GM21737 (cell line): Measurements from ENCODE around the gene OSBPL2.
A peak's percentile ranks its signal among the peaks of the same experiment; 100 is the strongest.

Experiments
- ATAC-seq: cut with Tn5 transposase; IDR thresholded peaks from one replicate; pipeline ENCODE4 v1.9.1; 2021; ENCODE audit warnings: mild to moderate bottlenecking, moderate library complexity; ENCODE audit not compliant: unreplicated experiment

OSBPL2 gene

DNA sequence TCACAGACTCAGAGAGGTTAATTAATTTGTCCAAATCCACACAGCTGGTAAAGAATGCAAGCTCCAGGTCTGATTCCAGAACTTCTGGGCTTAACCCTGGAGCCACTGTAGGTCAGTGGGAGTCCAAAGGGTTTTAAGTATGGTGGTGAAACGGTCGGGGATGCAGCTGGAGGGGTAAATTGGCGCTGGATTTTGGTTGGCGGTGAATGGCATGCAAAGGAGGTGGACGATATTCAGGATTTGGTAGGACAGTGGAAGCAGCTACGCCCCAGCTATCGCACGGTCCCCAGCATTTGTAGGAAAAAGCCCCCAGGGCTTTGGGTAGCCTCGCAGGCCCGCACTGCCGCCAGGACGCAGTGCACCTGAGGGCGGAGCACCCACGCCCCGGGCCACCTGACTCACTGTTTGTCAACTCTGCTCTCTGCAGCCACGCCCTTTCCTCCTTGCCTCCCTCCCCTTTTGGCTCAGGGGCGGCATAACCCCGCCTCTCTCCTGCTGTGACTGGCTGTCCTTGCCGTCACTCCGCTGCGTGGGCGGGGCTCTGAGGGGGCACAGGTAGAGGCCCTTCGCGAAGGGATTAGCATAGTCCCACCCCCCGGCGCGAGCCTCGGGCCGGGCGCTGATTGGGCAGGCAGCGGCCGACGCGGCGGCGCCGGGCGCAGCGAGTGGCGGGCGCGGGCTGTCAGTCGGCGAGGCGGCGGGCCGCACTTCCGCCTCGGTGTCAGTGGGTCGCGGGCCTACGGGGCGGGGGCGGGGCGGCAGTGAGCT lies at the start of gene OSBPL2:
Gene OSBPL2 (plus strand): TSS at position 721 of the 768 bp plus-strand sequence. CDS start 17,664 bp downstream, outside the sequence.
- peak; percentile 96 for ATAC-seq

DNA sequence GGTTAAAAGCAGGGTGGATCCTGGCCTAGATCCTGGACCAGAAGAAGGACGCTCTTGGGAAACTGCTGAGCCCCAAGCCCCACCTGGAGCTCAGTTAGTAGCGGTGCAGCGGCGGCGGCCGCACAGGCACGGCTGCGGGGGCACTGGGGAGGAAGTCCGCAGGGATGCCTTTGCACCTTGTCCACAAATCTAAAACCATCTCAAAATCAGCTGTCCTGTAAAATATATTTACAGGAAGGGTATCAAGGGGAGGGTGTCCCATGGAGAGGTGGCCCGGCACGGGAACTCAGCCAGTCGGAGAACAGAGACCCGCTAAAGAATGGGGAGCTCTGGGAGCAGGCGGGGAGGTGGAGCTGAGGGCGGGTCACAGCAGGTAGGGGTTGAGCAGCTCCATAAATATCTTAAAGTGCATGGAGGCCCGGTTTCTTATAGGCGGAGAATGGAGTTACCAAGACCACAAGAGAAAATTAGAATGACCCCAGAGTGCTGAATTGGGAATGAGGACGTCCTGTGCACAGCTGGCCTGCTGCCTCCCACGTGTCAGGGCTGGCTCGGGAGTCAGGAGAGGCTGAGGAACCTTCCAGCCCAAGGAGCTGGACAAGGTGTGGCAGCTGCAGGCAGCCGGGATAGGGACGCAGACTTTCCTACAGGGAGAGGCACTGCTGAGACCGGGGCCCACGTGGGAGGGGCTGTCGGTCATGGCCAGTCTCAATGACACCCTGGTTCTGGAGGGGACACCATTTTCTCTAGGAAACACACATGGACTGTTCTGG lies 47.5 kb upstream of the OSBPL2 start:
- ATAC-seq: no peak

DNA sequence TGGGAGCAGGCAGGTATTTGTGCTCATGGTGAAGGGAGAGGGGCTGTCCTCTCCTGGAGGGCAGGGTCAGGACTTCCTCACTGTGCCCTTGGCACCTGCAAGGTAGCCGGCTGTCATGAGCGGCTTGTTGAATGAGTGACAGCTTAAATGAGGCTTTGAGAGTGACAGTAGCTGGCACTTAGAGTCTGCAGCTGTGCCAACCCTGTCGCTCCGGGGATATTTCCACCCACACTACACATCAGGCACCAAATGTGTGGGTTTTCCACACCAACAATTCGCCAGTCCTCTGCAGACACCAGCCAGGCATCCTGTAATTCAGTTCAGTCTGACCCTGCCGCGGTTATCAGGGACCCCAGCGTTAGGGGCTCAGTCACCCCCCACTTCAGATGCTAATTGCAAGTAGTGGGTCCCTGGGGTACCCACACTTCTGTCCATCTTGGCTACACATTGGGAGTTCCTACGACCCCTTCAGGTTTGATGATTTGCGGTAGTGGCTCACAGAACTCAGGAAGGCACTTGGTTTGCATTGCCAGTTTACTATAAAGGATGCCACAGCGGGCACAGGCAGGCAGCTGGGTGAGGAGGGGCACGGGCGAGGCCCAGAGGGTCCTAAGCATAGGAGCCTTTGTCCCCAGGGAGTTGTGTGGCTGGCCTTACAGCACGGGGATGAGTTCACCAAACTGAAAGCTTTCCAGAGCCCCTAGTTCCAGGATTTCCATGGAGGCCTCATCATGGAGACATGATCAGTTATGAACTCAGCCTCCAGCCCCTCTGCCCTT lies 46.4 kb upstream of the OSBPL2 start:
- no peak for ATAC-seq

DNA sequence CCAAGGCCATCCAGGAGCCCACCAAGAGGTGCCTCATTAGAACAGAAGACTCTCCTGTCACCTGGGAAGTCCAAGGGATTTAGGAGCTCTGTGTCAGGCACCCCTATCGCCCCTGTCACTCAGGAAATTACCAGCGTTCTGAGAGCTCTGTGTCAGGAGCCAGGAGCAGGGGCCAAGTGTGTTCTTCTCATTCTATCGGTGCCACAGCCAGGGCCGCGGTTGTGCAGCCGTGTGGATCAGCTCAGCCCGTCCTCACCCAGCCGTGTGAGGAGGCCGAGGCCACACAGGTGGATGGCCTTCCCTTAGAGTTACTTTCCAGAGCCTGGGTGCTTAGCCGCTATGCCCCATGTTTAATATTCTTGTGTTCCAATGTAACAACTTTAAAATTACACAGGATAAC lies 45.7 kb upstream of the OSBPL2 start:
- no peak for ATAC-seq

DNA sequence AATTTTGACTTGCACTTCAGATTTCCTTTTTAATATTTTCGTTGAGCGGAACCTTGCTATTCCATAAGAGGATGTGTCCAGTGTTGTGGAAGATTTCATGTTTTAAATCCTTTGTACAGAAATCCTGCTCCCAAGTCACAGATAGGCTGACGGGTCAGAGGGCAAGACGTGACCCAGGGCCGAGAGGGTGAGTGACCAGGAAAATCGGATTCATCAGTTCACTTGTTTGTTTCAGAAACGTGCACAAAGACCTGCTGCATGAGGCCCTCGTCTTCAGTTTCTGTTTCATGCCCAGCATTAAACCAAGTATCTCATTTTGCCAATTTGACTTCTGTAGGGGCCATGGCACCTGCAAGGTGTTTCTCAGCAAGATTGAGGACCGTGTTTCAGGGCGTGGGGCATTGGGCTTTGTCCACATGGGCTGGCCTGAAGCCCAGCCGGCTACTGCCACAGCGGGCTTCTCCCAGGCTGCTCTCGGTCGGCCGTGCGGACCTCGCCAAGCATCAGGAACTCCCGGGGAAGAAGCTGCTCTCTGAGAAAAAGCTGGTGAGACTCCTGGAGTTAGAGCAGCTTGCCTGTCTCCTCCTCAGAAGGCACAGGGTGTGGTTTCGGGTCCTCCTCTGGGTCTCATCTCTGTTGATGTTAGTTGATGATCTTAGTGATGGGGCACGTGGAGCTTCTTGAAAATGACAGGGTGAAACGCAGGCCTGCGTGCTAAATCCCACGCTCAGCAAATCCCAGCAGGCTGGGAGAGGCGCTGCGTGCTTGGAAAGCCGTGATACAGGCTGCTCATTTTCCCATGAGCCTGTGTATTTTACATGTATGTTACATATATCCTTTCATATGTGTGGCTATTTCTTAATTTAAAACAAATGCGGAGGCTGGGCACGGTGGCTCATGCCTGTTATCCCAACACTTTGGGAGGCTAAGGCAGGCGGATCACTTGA lies 45.0 kb upstream of the OSBPL2 start:
- ATAC-seq: no peak

DNA sequence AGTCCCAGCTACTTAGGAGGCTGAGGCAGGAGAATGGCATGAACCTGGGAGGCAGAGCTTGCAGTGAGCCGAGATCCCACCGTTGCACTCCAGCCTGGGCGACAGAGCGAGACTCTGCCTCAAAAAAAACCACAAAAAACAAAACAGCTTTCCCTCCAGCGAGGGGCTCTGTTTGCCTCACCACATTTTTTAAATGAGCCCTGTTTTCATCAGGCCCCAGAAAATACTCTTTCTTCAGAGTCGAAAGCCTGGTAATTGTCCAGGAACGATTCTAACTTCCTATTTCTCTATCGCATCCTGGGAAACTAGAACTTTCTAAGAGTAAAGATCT lies 43.3 kb upstream of the OSBPL2 start:
- no peak for ATAC-seq

DNA sequence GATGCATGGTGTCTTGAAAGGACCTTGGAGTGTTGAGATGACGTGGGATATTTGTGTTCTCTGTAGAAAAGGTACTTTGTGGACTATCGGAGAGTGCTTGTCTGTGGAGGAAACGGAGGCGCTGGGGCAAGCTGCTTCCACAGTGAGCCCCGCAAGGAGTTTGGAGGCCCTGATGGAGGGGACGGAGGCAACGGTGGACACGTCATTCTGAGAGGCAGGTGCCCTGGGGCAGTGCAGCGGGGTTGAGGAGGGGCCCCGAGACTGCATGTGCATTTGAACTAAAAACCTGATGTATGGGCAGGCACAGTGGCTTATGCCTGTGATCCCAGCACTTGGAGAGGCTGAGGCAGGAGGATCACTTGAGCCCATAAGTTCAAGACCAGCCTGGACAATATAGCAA lies 42.6 kb upstream of the OSBPL2 start:
- ATAC-seq: no peak

DNA sequence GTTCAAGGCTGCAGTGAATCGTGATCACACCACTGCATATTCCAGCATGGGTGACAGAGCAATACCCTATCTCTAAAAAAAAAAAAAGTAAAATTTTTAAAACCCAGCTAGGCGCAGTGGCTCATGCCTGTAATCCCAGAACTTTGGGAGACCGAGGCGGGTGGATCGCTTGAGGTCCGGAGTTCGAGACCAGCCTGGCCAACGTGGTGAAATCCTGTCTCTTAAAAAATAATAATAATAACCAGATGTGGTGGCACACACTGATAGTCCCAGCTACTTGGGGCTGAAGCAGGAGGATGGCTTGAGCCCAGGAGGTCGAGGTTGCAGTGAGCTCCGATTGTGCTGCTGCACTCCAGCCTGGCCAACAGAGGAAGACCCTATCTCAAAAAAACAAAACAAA lies 42.0 kb upstream of the OSBPL2 start:
- no peak for ATAC-seq

DNA sequence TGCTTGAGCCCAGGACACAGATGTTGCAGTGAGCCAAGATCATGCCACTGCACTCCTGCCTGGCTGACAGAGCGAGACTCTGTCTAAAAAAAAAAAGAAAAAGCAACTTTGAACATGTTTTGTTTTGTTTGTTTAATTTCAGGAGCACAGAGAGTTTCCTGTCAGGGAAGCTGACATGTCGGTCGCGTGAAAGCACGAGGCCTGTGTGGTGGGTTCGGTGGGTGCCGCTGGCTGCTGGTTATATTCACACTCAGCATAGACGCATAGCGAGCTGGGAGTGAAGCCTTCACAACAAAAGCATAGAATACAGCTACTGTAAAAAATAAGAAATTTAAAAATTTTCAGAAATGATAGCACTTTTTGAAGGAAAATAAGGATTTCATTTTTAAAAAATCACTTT lies 41.0 kb upstream of the OSBPL2 start:
- ATAC-seq: no peak

DNA sequence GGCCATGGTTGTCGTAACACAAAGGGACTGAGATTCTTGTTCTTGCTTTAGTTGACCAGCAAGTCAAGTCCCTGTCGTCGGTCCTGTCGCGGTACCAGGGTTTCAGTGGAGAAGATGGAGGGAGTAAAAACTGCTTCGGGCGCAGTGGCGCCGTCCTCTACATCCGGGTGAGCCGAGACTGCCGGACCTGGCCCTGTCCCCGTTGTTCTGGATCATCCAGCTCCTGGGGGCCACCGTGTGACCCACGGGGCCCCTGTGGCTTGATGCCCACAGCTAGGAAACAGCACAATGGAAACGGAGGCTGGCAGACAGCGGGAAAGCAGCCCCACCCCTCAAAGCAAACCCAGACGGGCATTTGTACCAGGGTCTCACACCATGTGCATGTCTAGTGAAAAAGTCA lies 40.5 kb upstream of the OSBPL2 start:
- ATAC-seq: no peak

DNA sequence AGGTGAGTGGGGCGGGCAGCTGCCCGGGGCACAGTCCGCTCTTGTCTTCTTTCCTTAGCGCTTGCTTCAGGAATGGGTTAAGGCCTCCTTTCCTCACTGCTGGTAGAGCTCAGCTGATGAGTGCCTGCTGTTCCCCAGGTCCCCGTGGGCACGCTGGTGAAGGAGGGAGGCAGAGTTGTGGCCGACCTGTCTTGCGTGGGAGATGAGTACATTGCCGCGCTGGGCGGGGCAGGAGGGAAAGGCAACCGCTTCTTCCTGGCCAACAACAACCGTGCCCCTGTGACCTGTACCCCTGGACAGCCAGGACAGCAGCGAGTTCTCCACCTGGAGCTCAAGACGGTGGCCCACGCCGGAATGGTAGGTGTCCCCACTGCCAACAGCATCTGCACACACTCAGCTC lies 39.8 kb upstream of the OSBPL2 start:
- ATAC-seq: no peak

DNA sequence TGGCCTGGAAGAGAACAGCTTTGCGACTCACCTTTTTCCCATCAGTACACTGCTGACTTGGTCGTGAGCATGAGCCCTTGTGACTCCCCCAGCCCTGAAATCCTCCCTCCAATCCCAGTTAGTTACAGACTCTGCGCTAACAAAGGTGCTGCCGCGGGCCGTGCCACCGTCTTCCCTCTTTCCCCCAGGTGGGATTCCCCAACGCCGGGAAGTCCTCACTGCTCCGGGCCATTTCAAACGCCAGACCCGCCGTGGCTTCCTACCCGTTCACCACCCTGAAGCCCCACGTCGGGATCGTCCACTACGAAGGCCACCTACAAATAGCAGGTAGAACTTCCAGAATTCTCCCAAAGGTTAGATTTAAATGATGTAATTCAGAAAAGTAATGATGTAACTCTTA lies 39.4 kb upstream of the OSBPL2 start:
- no peak for ATAC-seq

DNA sequence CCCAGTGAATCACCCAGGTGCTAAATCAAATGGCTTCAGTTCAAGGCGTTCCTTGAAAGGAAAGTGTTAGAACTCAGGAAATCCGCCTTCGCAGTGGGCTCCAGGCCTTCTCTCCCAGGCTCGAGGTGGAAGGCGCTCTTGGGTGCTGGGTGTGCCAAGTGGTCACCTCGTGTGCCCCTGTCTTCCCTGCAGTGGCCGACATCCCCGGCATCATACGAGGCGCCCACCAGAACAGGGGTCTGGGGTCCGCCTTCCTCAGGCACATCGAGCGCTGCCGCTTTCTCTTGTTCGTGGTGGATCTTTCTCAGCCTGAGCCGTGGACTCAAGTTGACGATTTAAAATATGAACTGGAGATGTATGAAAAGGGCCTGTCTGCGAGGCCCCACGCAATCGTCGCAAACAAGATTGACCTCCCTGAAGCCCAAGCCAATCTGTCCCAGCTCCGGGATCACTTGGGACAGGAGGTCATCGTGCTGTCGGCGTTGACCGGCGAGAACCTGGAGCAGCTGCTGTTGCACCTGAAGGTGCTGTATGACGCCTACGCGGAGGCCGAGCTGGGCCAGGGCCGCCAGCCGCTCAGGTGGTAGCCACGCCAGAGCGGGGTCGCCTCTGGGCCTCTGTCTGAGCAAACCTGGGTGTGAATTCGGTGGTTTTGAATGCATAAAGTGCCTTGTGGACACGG lies 37.7 kb upstream of the OSBPL2 start:
- ATAC-seq: no peak

DNA sequence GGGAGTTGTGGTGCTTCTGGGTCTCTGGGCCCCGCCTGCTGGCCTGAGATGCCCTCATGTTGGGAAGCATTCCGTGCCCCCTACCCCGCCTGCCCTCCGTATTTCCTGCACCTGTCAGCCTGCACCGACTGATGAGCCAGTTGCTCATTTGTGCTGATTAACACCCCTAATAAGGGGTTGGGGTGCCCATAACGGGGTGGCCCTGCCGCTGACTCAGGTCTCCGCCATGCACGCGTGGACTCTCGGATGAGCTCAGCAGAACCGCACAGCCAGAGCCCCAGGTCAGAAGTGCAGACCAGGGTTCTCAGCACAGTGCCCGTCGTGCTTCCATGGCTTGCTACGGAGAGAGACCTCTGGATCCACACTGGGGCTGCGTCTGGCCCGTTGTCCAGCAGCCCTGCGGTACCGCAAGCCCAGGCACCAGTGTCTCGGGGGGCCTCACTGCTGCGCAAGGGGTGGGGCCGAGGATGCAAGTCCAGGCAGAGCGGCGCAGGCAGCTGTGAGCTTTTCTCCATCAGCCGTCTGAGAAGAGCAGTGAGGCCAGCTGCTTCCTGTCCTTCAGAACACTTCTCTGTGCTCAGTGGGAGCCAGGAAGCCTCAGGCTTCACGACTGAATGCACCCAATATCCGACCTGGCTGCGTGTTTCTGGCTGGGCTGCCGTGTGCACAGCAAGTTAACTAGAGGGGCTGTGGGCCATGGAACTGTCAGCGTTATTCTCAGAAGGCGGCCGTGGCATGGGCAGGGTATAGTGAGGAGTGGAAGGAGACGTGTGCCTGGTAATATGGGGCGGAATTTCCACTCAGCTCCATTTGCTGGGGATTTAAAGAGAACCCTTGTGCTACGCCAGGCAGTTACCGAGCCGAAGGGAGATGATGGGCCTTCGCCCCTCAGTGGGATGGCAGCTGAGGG lies 36.9 kb upstream of the OSBPL2 start:
- peak; percentile 66 for ATAC-seq

DNA sequence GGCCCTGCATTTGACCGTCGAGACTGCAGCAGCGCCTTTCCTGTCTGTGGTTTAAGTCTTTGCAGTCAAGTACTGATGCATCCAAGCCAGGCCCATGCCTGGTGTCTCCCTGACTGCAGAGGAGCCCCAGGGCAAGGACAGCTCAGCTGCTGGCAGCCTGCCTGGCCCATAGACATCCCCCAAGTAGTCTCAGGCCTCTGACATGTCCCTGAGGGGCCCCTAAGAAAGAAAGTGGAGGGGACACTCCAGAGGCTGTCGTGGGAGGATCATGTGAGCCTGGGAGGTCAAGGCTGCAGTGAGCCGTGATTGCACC lies 36.3 kb upstream of the OSBPL2 start:
- ATAC-seq: no peak

DNA sequence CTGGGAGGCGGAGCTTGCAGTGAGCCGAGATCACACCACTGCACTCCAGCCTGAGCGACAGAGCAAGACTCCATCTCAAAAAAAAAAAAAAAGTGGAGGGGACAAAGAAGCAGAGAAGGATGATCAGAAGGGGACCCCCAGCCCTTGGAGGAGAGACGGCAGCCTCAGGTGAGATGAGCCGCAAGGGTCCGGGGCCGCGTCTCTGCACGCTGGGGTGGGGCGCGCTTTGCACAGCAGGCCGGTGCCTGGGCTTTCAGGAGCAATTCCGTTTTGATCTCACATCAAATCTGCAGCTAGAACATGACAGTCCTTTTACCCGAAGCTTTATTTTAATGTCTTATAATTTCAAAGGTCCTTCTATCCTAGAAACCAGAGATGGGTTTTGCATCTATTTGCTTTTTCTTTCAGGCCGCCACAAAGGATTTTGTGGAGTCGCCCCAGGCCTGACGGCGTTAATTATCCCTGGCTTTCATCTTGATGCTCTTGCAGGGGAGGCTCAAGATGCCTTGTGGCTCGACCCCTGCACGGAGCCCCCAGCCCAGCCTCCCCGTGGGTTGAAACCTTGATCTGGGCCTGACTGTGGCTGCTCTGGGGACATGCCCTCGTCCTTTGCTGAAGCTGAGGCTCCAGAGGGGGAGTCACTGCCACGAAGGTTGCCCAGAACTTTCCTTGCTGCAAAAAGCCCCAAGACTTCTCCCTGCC lies 35.5 kb upstream of the OSBPL2 start:
- ATAC-seq: no peak

DNA sequence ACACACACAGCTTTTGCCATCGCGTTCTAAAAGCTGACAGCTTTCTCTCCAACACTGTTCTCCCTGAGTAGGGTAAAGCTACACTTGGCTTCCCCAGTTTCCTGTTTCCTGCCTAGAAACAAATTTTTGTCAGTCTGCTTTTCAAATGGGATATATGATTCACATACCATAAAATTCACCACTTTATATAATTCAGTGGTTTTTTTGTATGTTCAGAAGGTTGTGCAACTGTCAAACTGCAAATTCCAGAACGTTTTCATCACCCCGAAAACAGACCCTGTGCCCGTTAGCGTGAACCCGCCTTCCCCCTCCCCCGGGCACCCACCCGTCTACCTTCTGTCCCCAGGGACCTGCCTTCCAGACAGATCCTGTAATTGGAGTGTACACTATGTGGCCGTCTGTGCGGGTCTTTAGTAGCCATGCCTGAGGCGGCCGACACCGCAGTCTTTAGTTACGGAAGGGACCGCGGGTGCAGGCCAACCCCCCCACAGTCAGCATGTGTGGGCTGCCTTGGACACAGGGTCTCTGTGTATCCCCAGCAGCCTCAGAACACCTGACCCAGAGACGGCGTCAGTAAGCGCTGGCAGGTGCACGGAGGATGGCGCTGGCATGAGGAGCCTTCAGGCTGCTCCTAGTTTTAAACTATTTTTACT lies 34.8 kb upstream of the OSBPL2 start:
- ATAC-seq: no peak
